HG03521 (cell line): ENCODE measurements around the gene TLR9.

Experiments
- ATAC-seq: cut with Tn5 transposase; IDR thresholded peaks from one replicate; pipeline ENCODE4 v1.9.1; 2021; ENCODE audit warnings: mild to moderate bottlenecking, moderate library complexity; ENCODE audit not compliant: unreplicated experiment

TLR9 gene

DNA sequence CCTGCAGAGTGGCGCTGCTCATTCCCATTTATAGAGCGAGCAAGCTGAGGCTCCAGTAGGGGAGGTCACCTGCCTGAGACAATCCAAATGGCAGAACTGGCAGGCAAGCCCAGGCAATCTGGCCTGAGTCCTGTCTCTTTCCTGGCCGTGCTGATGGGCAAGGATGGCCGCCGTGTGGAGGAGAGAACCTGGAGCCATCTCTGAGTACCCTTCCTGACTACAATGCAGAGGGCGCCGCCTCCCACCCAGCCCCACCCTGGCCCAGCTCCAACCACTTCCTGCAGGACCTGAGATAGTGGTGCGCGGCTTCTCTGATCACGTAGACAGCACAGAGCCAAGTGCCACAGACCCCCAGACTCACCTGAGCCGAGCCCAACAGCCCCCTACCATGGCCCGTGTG, 7.0 kb downstream of the TLR9 start:
- ATAC-seq: no peak

GRCh38 chr3:52218026-52218425, 7.4 kb downstream of the TLR9 start:
- ATAC-seq: no peak

DNA sequence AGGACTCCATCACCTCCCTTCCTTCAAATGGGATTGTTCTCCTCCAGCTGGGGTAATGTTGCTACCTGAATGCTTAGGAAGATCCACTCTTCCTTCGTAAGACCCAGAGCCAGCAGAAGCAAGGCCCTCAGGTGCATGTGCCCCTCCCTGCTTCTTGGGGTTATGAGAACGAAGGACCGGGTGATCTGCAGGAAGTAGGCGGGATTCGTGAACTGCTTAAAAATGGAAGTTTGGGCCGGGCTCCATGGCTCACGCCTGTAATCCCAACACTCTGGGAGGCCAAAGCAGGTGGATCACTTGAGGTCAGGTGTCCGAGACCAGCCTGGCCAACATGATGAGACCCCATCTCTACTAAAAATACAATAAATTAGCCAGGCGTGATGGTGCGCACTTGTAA, 8.0 kb downstream of the TLR9 start:
- ATAC-seq: no peak

DNA sequence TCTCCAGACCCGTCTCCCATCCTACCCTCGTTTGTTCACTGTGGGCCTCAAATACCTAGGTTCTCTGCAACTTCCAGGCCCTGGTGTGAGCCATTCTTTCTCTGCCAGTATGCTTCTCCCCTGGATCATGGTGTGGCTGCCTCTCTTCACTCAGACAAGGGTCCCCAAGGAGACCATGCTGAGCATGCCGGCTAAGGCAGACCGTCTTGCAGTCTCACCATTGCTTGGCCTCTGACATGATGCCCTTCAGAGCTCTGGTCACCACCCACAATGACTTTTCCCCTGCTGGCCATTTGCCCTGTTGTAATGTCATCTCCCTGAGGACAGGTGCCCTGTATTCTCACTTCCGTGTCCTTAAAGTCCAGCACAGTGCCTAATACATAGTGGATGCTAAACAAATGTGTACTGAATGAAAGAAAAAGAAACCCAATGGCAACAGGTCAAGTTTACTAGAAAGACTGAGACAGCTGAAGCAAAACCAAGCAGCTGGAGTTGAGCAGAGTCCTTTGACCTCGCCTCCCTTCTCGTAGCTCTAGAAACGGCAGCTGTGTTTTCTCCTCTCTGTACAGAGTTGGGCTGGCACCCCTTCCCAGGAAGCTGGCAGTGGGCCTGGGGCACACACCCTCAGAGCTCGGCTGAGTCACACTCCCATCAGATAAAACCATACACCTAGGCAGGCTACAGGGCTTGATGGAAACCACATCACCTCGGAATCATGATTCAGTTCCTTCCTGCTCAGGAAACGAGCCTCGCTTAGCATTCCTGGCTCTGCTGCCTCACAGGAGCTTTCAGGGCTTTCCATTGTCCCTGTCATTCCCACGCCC, 8.6 kb downstream of the TLR9 start:
- ATAC-seq: no peak

DNA sequence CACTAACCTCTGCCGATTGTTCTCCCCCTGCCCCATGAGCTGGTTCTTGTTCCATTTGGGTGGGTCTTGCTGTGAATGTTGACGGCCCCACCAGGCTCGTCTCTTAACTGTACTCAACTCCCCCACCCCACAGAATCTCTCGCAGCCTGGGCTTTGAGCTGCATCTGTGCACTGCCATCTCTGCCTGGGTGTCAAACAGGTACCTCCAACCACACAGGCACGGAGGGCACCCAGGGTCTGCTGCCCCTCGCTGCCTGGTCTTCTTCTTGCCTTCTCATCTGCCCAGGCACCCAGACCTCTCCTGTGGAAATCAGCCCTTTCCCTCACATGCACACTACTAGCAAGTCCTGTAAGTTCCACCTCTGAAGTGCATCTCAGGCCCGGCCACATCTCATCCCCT, 10.1 kb downstream of the TLR9 start:
- ATAC-seq: no peak

GRCh38 chr3:52213901-52214300, 11.5 kb downstream of the TLR9 start:
- no peak for ATAC-seq

DNA sequence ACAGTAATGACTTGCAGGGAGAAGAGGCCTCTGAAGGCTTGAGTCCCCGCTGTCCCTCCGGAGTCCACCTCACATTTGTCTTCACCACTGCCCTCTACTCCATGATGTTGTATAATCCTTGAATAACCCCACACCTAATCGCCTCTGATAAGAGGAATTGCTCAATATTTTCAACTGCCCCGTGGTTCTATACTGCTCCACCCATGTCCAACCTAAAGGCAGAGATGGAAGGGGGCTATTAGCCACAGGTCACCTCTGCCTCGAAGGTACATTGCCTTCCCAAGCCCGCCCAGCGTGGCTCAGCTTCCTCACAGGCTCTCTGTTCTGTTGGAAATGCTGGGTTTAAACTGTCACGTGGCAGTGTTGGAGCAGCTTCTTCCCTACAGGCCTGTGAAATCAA, 12.4 kb downstream of the TLR9 start:
- no peak for ATAC-seq

- no peak for ATAC-seq
These were observed 14.1 kb downstream of the TLR9 start for GRCh38 chr3:52211268-52211891.

GRCh38 chr3:52210550-52211046, 14.8 kb downstream of the TLR9 start:
- ATAC-seq: no peak

DNA sequence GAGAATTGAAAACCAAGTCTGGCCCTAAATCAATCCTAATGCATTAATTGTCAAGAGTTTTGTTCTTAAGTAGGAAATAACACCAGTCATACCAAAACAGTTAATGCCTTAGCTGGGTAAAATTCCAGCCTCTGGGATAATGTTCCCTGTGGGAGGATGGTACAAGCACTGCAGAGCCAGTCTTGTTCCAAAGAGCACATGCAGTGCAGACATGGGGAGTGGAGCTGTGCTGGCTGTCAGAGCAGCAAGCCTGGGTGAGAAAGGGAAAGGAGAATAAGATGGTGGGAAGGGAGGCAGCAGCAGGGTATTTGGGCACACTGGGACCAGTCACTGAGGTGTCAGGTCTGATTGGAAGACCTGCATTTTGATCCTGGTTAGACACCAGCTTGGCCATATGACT, 15.4 kb downstream of the TLR9 start:
- no peak for ATAC-seq

GRCh38 chr3:52208556-52208955, 16.9 kb downstream of the TLR9 start:
- no peak for ATAC-seq

- ATAC-seq: no peak
These were observed 19.6 kb downstream of the TLR9 start for GRCh38 chr3:52205727-52206372.

GRCh38 chr3:52204337-52205073, 20.9 kb downstream of the TLR9 start:
- ATAC-seq: no peak

GRCh38 chr3:52203701-52204100, 21.7 kb downstream of the TLR9 start:
- ATAC-seq: no peak

DNA sequence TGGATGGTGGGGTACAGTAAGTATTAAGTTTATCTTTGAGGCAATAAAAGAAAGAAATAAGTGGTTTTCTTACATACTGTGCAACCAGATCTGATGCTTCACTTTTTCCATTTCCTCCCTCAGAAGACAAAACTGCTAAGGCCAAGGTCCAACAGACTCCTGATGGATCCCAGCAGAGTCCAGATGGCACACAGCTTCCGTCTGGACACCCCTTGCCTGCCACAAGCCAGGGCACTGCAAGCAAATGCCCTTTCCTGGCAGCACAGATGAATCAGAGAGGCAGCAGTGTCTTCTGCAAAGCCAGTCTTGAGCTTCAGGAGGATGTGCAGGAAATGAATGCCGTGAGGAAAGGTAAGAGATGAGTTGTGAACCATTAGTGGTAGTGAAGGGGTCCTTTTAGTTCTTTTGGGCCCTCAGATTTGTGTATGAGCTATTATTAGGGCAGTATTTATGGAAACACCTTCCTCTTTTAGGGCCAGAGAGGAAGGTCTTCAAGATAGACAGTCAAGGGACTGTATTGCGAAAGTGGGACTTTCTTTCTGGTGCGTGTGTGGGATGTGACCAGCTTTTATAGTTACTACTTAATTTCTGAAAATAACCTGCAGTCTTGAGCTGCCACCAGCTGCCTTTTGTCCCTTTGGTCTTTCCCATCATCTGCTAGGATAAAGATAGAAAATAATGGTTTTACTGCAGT, 22.9 kb downstream of the TLR9 start:
- no peak for ATAC-seq

DNA sequence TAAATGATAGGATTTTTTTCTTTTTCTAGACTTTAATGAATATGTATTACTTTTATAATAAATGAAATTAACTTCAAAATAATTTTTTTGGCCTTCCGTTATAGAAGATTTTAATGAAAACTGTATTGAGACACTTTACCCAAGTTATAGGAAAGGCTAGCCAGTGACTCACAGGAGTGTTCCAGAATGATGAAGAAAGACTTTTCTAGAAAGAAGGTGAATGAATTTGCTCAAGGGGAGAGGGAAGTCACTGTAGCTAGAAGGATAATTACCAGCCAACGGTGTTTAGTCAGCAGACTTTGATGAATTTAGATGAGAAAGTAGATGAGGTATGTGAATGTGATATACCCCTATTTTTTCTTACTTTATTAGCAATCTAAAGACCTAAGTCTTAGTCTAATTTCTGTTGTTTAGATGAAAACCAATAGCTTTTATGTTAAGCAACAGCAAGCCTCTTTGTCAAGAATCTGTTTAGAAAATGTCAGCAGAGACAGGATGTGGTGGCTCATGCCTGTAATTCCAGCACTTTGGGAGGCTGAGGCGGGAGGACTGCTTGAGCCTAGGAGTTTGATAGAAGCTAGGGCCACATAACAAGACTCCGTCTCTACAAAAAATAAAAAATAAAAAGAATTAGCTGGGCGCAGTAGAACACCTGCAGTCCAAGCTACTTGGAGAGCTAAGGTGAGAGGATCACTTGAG, 24.3 kb downstream of the TLR9 start:
- no peak for ATAC-seq

DNA sequence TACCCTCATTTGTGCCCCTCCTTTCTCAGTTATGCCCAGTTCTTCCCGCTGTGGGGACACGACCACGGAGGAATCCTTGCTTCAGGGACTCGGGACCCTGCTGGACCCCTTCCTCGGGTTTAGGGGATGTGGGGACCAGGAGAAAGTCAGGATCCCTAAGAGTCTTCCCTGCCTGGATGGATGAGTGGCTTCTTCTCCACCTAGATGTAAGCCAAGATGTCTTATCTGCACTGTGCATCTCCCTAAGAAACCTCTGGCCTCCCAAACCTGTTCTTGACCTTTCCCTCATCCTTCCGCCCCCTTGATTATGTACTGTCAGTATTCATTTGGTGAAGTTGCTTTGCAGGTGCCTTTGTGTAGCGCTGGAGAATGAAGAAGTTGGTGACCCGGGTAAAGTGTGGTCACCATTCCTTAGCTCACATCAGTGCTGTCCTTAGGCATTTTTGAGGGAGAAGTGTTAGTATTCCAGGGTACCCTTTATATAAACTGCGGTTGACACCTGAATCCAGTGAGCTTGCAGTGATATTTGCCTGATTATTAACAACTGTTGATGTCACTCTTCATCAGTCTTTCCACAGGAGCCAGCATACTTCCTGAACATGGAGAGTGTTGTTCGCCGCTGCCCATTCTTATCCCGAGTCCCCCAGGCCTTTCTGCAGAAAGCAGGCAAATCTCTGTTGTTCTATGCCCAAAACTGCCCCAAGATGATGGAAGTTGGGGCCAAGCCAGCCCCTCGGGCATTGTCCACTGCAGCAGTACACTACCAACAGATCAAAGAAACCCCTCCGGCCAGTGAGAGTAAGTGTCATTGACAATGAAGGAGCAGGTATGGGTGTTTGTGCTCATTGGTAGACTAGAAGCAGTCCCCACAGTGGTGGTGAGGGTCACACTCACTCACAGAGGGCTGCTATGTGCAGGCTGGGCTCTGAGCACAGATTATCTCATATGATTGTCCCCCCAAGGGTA, 26.5 kb downstream of the TLR9 start:
- no peak for ATAC-seq

GRCh38 chr3:52197842-52198625, 27.4 kb downstream of the TLR9 start, which contains the start of gene ALAS1:
Gene ALAS1 (plus strand): TSS chr3:52198160. CDS start chr3:52199242, 1,082 bp downstream.
- peak; percentile 72 for ATAC-seq
